HG02759 (cell line): Measurements from ENCODE around the gene HDAC4.

Experiments used
- ATAC-seq: cut with Tn5 transposase; IDR thresholded peaks from one replicate; pipeline ENCODE4 v1.9.1; 2021; ENCODE audit warnings: mild to moderate bottlenecking, moderate library complexity; ENCODE audit not compliant: unreplicated experiment

The HDAC4 gene

GRCh38 chr2:239194731-239195317, 206.0 kb downstream of the HDAC4 start:
- ATAC-seq, result no peak

GRCh38 chr2:239193925-239194677, 206.7 kb downstream of the HDAC4 start:
- no peak for ATAC-seq

GRCh38 chr2:239193401-239193811, 207.4 kb downstream of the HDAC4 start:
- no peak for ATAC-seq

GRCh38 chr2:239192975-239193374, 207.8 kb downstream of the HDAC4 start:
- ATAC-seq, result no peak

- ATAC-seq, result no peak
Observed at GRCh38 chr2:239192456-239192855, 208.4 kb downstream of the HDAC4 start.

- no peak for ATAC-seq
Observed at GRCh38 chr2:239190921-239191885, 209.6 kb downstream of the HDAC4 start.

- no peak for ATAC-seq
Observed at GRCh38 chr2:239190361-239190760, 210.5 kb downstream of the HDAC4 start.

- no peak for ATAC-seq
Observed at GRCh38 chr2:239189711-239190131, 211.1 kb downstream of the HDAC4 start.

GRCh38 chr2:239188536-239188935, 212.3 kb downstream of the HDAC4 start:
- no peak for ATAC-seq

GRCh38 chr2:239187464-239188253, 213.2 kb downstream of the HDAC4 start:
- ATAC-seq, result no peak

- no peak for ATAC-seq
Observed at GRCh38 chr2:239186516-239187357, 214.1 kb downstream of the HDAC4 start.

- ATAC-seq, result no peak
Observed at GRCh38 chr2:239184968-239185903, 215.6 kb downstream of the HDAC4 start.

GRCh38 chr2:239184179-239184578, 216.6 kb downstream of the HDAC4 start:
- no peak for ATAC-seq

GRCh38 chr2:239182981-239183791, 217.6 kb downstream of the HDAC4 start:
- no peak for ATAC-seq

GRCh38 chr2:239181903-239182581, 218.8 kb downstream of the HDAC4 start:
- ATAC-seq, result no peak

GRCh38 chr2:239181074-239181902, 219.5 kb downstream of the HDAC4 start:
- ATAC-seq, result no peak
